ENCODE measurements around the gene PDGFD. TPM values are rescaled to one million over a fixed set of nuclear protein-coding genes. Genes with fewer than 3 reads are reported as not detected.

The PDGFD gene
- total RNA-seq, 1 experiment from 2014 or later: 38.6 TPM

DNA sequence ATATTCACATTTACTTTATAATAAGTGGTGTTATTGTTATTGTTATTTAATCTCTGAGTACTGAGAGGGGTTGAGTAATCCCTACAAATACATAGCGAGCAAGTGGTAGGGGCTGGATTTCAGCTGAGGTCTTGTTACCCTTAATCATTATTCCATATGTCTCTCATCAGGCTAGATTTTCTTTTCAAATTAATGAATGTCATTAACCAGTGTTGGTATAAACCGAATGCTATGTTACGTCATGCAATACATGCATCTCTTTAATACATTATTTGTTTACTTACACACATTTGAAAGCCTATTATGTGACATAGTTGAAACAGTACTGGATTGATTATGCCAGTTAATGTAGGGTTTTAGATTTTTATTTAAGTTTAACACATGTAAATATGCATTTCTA is 18.9 kb downstream of the PDGFD start:
- no peak for DNase-seq (ENCODE audit: low read depth)

DNA sequence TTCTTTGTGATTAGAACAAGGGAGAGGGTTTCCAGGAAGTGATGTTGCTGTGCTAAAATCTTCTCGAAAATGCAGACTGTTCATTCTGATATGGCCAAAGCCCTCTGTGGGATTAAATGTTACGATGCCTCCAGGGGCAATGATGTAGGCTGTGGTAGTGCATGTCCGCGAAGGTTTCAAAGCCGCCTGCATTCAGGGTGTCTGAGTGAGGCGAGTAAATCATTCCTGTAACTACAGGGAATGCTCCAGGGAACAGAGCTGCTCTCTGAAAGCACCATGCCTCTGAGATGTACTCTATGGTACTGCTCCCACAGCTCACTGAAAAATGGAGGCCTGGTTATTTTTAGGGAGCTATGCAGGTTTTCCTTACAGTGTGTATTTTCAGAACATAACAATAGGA is 21.2 kb downstream of the PDGFD start:
- no peak for DNase-seq (ENCODE audit: low read depth)

DNA sequence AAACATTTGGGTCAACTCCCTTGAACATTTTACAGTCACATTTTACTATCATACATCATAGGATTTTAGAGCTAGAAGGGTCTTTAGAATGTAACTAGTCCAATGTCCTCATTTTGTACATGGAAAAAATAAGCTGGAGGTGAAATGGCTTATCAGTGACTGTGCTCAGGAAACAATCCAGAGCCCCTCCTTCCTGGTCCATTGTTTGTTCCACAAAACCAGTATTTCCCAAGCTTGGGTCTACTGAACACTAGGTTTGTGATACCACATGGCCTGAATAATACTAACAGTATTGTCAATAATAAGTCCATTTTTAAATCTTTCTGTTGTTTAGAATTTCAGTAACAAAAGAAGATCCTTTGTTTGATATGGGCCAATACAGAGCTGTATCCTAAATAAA is 27.1 kb downstream of the PDGFD start:
- no peak for DNase-seq (ENCODE audit: low read depth)

DNA sequence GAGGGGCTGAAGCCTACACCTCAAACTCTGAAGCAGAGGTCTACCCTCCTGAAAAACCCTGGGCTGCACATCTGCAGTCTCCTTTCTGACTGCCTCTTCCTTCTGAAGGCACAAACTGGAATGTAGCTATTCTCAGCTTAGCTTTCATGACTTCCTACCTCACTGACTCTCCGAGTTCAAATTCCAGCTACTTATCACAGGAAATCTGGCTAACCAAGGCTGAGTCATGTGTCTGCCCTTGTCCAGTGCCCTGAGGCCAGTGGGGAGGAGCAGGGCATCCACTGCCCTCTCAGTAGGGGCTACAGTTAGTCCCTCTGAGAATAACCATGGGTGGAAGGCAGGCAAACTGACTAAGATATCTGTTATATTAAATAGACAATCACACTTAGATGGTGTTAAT is 29.2 kb downstream of the PDGFD start:
- peak; percentile 97 for DNase-seq (ENCODE audit: low read depth)

DNA sequence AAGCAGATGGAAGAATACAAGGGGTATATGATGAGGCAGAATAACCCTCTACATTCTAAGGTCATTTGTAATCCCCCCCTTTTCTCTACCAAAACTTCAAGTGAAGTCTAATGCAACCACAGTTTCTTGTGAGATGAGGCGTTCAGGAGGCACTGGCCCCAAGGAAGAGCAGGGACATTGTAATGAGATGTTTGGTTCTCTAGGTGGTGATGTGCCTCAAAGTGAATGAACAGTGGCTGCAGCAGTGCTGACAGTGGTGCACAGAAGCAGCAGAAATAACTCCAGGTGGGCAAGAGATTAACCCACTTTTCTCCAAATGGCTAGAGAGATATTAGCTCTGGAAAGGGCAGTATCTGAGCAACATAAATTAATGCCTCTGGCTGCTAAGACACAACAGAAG is 33.8 kb downstream of the PDGFD start:
- no peak for DNase-seq (ENCODE audit: low read depth)

DNA sequence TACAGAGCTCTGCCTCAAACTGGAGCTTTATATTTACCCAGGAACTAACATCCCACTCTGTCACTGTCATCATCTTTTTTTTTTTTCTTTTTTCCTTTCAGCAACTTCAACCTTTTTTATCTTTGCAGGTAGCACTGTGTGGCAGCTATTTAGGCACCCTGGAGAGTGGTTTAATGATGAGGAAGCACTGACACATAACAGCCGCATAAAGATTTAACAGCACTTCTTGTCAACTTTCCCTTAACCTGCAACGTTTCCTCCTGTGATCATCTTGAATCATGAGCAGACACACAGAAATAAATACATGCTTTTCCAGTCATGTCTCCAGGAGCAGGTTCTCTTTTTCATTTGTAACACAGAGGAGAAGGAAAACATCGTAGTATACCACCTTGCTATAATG is 34.8 kb downstream of the PDGFD start:
- no peak for DNase-seq (ENCODE audit: low read depth)

DNA sequence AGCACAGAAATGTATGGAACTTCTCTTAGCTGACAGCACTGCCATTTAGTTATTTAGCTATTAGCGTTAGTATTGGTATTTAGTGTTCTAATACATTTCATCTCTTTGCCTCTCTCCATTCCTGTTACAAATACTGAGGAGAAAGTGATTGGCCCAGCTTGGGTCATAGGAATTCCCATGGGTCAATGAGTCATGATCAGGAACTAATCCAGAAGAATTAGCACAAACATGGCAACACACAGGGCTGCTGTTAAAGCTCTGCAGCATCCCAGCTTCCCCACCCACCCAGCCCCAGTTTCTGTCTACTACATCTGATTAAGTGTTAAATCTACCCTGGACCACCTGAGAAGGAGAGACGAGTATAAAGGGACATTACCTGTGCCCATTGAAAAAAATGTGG is 36.1 kb downstream of the PDGFD start:
- DNase-seq (ENCODE audit: low read depth): peak; percentile 61

DNA sequence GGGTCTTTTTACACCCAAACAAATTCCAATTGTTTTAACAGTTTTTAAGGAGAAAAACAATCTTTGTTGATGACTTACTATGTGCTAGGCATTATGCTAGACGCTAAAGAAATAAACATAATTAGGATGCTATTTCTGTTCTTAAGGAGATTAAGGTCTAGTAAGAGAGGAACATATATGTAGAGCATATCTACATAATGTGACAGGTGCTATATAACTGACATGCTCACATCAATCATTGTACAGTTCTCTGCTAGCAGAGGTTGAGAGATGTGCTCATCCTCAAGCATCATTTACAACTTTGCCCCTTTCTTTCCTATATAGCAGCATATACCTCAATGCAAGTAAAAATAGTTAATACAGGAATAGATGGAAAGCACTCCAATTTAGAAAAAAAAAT is 37.5 kb downstream of the PDGFD start:
- DNase-seq (ENCODE audit: low read depth): no peak

DNA sequence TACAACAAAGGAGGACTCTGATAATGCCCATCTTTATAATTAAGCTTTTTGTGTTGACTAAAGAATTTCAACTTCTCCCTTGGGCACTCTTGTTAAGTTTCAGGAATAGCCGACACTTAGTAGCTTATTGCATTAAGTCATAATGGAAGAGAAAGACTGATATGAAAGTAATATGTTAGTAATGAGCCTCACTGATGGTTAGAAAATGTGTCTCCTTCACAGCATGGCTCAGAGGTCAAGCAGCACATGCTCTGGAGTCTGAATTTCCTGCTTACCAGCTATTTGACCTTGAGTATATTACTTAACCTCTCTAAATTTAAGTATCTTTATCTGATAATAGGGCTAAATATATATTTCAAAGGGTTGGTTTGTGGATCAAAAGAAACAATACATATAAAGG is 39.0 kb downstream of the PDGFD start:
- DNase-seq (ENCODE audit: low read depth): no peak

DNA sequence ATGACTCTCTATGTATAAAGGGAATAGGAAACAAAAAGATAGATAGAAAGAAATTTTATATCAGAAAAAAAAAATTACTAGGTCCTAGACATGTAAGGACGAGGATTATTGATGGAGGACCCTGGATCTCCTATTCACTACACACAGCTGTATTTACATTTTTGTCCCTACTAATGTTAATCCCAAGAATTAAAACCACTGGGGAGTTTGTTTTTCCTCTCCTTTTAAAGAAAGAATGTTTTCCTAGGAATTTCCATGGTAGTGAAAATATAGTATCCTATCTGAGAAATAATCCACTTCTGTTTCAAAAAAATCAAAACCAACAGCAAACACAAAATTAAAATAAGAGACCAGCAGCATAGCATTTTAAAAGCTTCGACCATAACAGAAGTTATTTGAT is 41.1 kb downstream of the PDGFD start:
- DNase-seq (ENCODE audit: low read depth): no peak

DNA sequence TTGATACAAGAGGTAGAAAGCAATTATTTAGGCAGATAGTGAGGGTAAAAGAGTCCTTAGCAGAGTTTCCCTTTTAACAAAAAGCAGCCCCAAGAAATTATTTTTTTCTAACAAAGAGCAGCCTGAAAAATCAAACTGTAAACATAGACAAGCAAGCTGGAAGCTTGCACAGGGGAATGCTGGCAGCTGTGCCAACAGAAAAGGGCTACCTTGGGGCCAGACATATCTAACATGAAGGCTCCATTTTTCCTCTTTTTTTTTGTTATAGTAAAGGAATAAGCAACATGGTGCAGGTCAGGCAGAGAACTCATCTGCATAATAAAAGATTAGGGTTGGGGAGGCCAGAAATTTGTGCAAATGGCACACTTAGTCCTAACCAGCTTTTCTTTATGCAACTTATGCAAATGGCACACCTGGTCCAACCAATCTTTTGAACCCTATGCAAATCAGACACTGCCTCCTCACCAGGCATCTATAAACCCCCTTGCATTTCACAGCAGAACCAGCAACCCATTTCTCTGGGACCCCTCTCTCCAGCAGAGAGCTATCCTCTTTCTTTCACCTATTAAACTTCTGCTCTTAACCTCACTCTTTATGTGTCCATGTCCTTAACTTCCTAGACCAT is 41.8 kb downstream of the PDGFD start:
- DNase-seq (ENCODE audit: low read depth): no peak

DNA sequence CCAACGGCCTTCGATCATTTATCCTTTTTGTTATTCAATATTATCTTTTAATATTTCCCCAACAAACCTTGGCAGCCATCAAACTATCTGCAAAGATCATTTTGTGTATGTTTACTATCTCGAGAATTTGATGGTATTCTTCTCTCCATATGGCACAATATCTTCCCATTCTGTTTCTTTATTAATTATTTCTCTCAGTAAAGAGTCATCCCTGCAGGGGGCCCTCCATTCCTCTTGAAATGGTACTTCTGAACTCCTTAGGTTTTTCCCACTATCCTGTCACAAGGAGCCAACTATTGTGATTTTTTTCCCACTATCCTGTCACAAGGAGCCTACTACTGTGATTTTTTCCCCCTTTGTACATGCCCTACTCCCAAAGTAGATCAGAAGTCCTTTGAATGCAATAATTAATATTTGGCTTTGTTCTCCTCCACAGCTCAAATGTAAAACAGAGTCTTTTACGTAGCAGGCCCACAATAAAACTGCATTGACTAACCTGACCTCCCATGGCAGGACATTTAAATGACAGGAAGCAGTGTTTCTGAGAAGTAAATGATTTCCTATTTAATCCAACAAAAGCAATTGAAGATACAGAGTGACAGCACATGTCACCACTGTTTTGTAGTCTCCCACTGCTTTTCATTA is 43.3 kb downstream of the PDGFD start:
- DNase-seq (ENCODE audit: low read depth): peak; percentile 34

DNA sequence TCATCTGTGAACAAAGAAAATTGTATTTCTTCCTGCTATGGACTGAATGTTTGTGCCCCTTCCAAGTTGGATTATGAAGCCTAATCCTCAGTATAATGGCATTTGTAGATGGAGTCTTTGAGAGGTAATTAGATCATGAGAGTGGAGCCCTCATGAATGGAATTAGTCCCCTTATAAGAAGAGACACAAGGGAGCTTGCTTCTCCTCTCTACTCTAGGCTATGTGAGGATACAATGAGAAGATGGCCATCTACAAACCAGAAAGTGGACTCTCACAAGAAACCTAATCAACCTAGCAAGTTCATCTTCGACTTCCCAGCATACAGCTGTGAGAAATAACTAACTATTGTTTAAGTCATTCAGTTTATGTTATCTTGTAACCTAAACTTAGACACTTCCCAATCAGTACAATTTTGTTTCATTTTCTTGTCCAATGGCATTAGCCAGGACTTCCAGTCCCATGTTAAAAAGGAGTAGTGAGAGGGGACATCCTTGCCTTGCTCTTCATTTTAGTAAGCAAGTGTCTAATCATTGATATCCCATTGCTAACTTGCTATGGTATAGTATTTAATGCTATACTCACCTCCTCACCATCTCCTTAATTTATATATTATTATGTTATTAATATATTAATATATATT is 45.7 kb downstream of the PDGFD start:
- no peak for DNase-seq (ENCODE audit: low read depth)

DNA sequence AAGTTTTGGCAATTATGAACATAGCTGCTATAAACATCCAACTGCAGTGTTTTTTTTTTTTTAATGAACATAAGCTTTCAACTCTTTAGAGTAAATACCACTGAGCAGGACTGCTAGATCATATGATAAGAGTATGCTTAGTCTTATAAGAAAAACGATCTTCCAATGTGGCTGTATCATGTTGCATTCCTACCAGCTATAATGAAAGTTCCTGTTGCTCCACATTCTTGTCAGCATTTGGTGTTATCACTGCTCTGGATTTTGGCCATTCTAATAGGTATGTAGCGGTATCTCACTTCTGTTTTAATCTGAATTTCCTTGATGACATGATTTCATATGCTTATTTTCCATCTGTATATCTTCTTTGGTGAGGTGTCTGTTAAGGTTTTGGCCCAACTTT is 50.4 kb downstream of the PDGFD start:
- DNase-seq (ENCODE audit: low read depth): no peak

DNA sequence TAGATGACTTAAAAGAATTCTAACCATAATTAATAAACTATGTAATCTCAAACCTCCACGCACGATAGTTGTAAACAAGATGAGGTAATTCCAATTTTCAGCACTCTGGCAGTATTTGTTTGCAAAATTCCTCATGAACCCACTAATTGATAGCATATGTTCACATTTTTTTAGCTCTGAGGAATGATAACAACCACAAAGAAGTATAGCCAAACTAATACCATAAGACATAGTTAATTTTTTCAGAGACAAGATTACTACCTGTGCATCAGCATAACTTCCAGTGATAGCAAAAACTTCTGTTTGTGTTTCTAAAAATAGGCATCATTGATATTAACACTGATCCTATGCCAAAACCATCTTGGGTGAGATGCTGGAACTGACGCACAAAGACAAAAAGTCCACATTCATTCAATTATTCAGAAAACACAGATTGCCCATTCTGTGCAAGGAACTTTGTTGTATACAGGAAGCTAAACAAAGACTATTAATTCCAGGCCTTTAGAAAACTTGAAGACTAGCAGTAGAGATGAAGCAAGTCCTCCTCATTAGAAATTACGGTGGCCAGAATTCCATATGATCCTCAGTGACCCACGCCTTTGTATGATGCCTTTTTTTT is 57.7 kb downstream of the PDGFD start:
- peak; percentile 39 for DNase-seq (ENCODE audit: low read depth)

DNA sequence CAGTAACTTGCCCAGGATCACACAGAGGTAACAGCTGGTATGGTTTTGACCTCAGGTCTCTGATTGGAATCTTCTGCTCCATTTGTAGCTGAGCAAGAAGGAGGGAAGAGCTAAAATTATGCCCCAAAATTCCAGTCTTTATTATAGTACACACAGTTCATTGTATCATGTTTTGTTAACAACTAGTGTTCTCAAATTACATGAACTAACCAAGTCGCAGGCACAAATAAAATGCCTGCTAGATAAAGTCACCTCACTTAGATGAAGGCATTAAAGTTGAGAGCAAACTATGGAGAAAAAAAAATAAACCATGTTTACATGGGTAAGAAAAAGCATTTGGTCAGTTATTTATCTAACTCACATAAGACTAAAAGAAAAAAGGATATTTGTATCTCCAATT is 58.8 kb downstream of the PDGFD start:
- peak; percentile 32 for DNase-seq (ENCODE audit: low read depth)

DNA sequence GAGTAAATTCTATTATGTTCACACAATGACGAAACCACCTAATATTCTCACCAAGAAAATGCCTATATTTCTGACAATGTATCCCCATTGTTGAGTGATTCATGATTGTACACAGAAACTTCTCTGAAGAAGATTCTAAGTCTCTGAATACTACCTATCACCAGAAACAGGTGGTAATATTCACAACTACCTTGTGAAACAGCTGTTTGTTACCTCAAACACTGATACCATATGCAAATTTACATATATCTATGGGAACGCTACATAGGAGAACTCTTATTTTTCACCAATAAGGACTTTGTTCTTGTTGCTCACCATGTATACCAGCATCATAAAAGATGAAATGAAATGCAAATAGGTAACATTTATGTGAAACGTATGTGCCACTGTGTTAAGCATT is 59.3 kb downstream of the PDGFD start:
- DNase-seq (ENCODE audit: low read depth): no peak

DNA sequence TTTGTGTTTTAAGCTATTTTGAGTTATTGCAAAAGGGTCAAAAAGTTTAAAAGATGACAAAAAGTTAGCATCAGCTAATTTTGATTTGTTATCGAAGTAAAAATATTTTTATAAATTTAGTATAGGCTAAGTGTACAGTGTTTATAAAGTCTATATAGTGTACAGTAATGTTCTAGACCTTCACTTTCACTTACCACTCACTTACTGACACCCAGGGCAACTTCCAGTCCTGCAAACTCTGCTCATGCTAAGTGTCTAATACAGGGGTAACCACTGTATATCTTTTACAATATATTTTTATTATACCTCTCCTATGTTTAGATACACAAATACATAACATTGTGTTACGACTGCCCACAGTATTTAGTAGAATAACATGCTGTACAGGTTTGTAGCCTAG is 59.7 kb downstream of the PDGFD start:
- DNase-seq (ENCODE audit: low read depth): no peak

DNA sequence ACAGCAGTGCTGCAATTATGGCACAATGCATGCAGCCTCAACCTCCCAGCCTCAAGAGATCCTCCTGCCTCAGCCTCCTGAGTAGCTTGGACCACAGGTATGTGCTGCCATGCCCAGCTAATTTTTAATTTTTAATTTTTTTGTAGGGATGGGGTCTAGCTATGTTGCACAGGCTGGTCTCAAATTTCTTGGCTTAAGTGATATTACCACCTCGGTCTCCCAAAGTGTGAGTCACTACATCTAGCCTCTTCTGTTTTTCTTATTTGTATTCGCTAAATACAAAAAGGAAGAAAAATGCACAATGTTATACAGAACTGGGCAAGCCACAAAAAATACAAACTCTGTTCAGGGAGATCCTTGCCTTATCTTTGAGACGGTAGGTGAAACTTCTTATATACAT is 65.4 kb downstream of the PDGFD start:
- DNase-seq (ENCODE audit: low read depth): peak; percentile 48

DNA sequence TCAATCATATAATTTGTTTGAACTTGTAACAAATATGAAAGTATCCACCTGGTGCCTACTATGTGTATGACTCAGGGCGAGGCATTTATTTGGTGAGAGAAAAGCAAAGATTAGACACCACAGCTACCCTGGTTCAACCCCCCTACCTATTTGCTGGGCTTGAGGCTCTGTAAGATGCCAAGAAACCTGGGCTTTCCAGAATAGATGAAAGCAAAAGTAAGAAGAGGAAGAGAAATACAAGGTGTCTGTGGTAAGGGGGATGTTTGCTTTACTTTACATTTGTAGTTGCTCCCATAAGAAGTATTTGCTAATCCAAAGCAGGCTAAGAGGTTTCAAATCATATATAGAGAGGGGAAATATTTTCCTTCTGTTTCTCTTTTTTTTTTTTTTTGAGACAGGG is 65.8 kb downstream of the PDGFD start:
- DNase-seq (ENCODE audit: low read depth): no peak

DNA sequence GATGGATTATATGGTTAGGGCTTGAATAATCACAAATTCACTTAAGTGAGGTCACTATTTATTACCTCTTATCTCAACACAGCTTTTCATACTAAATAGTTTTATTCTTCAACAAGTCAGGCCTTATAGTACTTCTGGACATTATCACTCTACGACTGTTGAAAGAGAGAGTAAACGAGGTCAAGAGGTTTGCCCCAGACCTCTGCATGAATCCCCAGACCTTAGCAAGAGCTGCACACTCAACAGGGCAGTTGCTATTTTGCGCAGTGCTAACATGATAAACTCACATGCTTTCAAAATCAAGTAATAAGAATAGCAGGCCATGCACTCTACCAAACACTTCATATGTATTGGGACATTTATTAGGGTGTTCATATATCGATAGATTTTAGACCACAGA is 67.0 kb downstream of the PDGFD start:
- DNase-seq (ENCODE audit: low read depth): no peak

DNA sequence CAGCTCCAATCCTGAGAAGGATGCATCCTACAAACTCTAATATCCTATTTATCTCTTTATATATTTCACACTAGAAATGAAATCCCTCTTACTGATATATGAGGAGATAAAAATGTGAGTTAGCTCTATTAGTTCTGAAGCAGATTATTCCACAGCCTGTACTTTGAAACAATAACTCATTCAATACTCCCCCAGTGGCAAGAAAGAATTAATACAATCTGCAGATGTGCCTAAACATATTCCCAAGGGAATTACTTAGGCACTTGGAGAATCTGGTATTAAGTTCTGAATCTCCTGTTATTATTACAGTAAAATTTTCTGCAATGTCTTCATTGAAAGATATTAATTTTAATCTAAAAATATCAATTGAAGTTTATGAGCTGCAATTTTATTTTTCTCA is 68.2 kb downstream of the PDGFD start:
- no peak for DNase-seq (ENCODE audit: low read depth)

DNA sequence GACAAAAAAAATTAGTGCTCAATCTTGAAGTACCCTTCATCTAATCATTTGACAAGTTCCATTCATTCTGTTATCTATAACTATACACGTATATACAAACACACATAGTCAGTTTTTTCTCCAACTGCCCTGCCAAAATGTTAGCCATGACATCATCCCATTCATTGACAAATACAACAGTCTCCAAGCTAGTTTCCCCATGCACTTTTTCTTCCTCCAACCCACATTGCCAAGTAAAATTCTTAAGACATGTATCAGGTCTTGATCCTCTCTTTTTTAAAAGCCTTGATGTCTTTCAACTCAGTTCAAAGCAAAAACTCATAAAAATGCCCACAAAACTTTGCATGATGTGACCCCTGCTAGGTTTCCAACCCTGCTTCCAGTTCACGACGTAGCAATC is 69.4 kb downstream of the PDGFD start:
- peak; percentile 70 for DNase-seq (ENCODE audit: low read depth)
